Measurements from ENCODE around the gene SMG6. TPM values are rescaled to one million over a fixed set of nuclear protein-coding genes. Genes with fewer than 3 reads are reported as not detected.

The SMG6 gene
- total and polyA plus RNA-seq, 2 of the 4 experiments (the other 2 are of a cell fraction) = 16.3 to 30.3 TPM

GRCh38 chr17:2137342-2138098 is 166.1 kb downstream of the SMG6 start:
- in situ Hi-C loops (cut with MboI; ENCODE audit: low sequenced_read_pairs) (no loop called here), intact Hi-C loops (cut with micrococcal nuclease) (no loop called here), dilution Hi-C loops (cut with HindIII; ENCODE audit: low sequenced_read_pairs, unreplicated experiment) (no loop called here)
- Histone ChIP-seq H3K27ac (ENCODE audit: insufficient read depth, low read length) (peak overlapping the region; percentile 95), H3K4ac (ENCODE audit: low read depth, low read length) (peak overlapping the region; percentile 96), H2BK15ac (ENCODE audit: low read depth, low read length) (peak overlapping the region; percentile 86), H3K36me3 (ENCODE audit: control insufficient read depth, insufficient read depth, low read length) (peaks cover 2% of the 10 kb centered on the region; the same call in 1 of the 2 replicates), H2BK20ac (ENCODE audit: low read depth, low read length) (peak overlapping the region; percentile 95), H4K5ac (ENCODE audit: low read depth, low read length) (peak overlapping the region; percentile 88), H3K9me3 (ENCODE audit: control insufficient read depth, insufficient read depth, low read length) (no peaks in the 10 kb centered on the region), H3K18ac (ENCODE audit: low read depth, low read length) (peak overlapping the region; percentile 93), H2AFZ (replicated peaks; ENCODE audit: low read length, poor library complexity) (peak overlapping the region; percentile 2), H2AK9ac (replicated peaks; ENCODE audit: low read depth, low read length, poor library complexity) (peak overlapping the region; percentile 19), H3K27me3 (ENCODE audit: control insufficient read depth, insufficient read depth, low read length) (no peaks in the 10 kb centered on the region), H3K56ac (ENCODE audit: extremely low read depth, insufficient read depth, low read length) (peak overlapping the region; percentile 71), H4K20me1 (ENCODE audit: insufficient read depth, low read length) (no peaks in the 10 kb centered on the region), H2AK5ac (ENCODE audit: low read depth, low read length) (peak overlapping the region; percentile 99), H3K14ac (replicated peaks; ENCODE audit: low read depth, low read length) (peak overlapping the region; percentile 80), H4K91ac (ENCODE audit: insufficient read depth, low read depth, low read length) (peak overlapping the region; percentile 83), H2BK5ac (ENCODE audit: low read depth, low read length, poor library complexity, severe bottlenecking) (peak overlapping the region; percentile 92), H3K4me2 (ENCODE audit: low read depth, low read length) (peak overlapping the region; percentile 38), H4K8ac (ENCODE audit: low read depth in 2 of 2, low read length in 2 of 2) (peak overlapping the region; percentile 64 to 84), H3K9ac (ENCODE audit: low read depth, low read length) (peak overlapping the region; percentile 27), H3K23ac (ENCODE audit: low read depth, low read length) (peak overlapping the region; percentile 59; the same call in 1 of the 2 replicates), H3K79me1 (ENCODE audit: low read depth in 1 of 2, low read length in 2 of 2) (peaks cover 9 to 64% of the 10 kb centered on the region in 2 experiments; a peak in 3 of 4 replicates), H3K9me1 (ENCODE audit: insufficient read depth, low read length) (peaks cover 15% of the 10 kb centered on the region), H3K4me1 (ENCODE audit: control insufficient read depth, insufficient read depth, low read length) (peaks cover 27% of the 10 kb centered on the region), H2BK120ac (ENCODE audit: low read depth, low read length) (peak overlapping the region; percentile 94), H3K4me3 (ENCODE audit: insufficient read depth, low read depth, low read length) (no peak overlapping the region)
- ATAC-seq (ENCODE audit: low read depth) = peak; percentile 89
- ChIA-PET POLR2A (ENCODE audit: unreplicated experiment) (no interaction called here), CTCF (interaction anchor here (0.7 to 3.3 kb wide), 4 partner anchors 14 to 107 kb away, joined by 3 to 14 read pairs (median 7); no protein-coding TSS in a partner anchor)
- WGBS, 2 experiments (ENCODE audit: extremely low coverage in 2 of 2, insufficient read length in 1 of 2) = 93% methylated on average over 2 of the region's 11 CpGs; no CpG with 5 or more reads in 1 of the 2 experiments
- no TSS peak for BruUV-seq (replicated peaks)
- TF ChIP-seq MAZ (IDR thresholded peaks at IDR 0.05; ENCODE audit: borderline replicate concordance, low read depth, low read length) (peak; percentile 60; the same call in 1 of the 2 replicates), MAFK (IDR thresholded peaks at IDR 0.05; ENCODE audit: low read depth, low read length) (peak; percentile 29; the same call in 1 of the 2 replicates), BHLHE40 (IDR thresholded peaks at IDR 0.05; ENCODE audit: low read depth, low read length) (peak; percentile 61; the same call in 1 of the 2 replicates), FOS (IDR thresholded peaks at IDR 0.05; ENCODE audit: low read depth, low read length) (peak; percentile 66; the same call in 1 of the 2 replicates), MXI1 (IDR thresholded peaks at IDR 0.05; ENCODE audit: borderline replicate concordance, low read depth, low read length) (peak; percentile 70; the same call in 1 of the 2 replicates), CHD1 (IDR thresholded peaks at IDR 0.05; ENCODE audit: low read depth, low read length) (no peak), RAD21 (IDR thresholded peaks at IDR 0.05; ENCODE audit: low read length) (0 out of 2 replicates have a peak, but pooled peaks have one; percentile 10), POLR2A (IDR thresholded peaks at IDR 0.05; ENCODE audit: low read depth, low read length) (no peak)
- DNase-seq = peak; percentile 90
